ENCODE measurements around the gene ASS1.

DNA sequence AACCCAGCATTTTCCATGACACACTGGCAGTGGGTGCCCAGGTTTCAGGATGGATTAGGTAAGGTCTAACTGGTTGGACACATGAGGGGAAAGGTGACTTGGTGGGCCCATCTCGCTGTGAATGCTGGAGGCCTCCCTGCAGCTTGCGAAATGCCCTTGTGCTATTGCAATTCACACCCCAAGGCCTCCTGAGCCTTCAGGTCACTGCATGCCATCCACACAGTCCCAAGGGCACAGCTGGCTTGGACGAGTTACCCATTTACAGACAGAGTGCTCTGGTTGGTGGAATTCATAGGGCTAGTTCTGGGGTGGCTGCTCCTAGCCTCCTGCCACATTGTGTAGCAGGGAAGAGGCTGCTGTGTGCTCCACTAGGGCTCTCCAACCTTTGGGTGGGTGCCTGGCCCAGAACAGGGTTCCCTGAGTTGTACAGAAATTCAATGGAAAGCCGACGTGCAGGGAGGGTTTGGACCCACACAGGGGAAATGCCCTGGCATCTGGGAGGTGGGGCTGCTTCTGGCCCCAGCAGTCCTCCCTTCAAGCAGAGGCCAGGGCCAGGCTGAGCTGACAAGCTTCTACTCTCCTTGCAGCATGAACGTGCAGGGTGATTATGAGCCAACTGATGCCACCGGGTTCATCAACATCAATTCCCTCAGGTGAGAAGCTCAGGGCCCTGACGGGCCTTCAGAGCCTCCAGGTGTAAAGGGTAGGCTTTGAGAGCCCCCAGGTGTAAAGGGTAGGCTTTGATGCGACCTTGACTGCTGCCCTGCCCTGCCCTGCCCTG, 54.3 kb downstream of the ASS1 start:
- TF ChIP-seq CTCF (conservative IDR thresholded peaks at IDR 0.05 in 1 of 2, IDR thresholded peaks at IDR 0.05 in 1 of 2; ENCODE audit: low read depth in 1 of 2, low read length in 2 of 2), result no peak
- no peak for TF ChIP-seq EZH2 (IDR thresholded peaks at IDR 0.05; ENCODE audit: low read length, missing control alignments)

Data from fibroblast of lung (primary cell).